GM18909 (cell line): Measurements from ENCODE around the gene NAXE.
"Not testable (repeated sequence)": the region's sequence is repeated elsewhere in the genome, so short reads cannot be mapped to it uniquely, and the experiment has no call there.

Experiments
- ATAC-seq: cut with Tn5 transposase; IDR thresholded peaks from one replicate; pipeline ENCODE4 v1.9.1; 2021; ENCODE audit warnings: mild to moderate bottlenecking; ENCODE audit not compliant: unreplicated experiment, poor library complexity

The NAXE gene

GRCh38 chr1:156618853-156619581, 27.4 kb downstream of the NAXE start, which contains the start of gene HAPLN2:
TSS of gene HAPLN2 (plus strand) at chr1:156619415. CDS start at chr1:156623491, 4,076 bp downstream.
- ATAC-seq: no peak

- no peak for ATAC-seq
Measured at GRCh38 chr1:156619582-156619955, 28.0 kb downstream of the NAXE start.

- ATAC-seq: no peak
Measured at GRCh38 chr1:156622581-156623297, 31.2 kb downstream of the NAXE start.

- no peak for ATAC-seq
Measured at GRCh38 chr1:156623946-156624813, 32.6 kb downstream of the NAXE start.

GRCh38 chr1:156624814-156625435, 33.3 kb downstream of the NAXE start:
- ATAC-seq: no peak

GRCh38 chr1:156625436-156626078, 34.0 kb downstream of the NAXE start:
- no peak for ATAC-seq

- no peak for ATAC-seq
Measured at GRCh38 chr1:156626079-156626438, 34.5 kb downstream of the NAXE start.

- no peak for ATAC-seq
Measured at GRCh38 chr1:156627313-156627880, 35.8 kb downstream of the NAXE start.

GRCh38 chr1:156629823-156630449, 38.4 kb downstream of the NAXE start:
- no peak for ATAC-seq

- not testable (repeated sequence) for ATAC-seq
Measured at GRCh38 chr1:156631152-156631551, 39.6 kb downstream of the NAXE start.

GRCh38 chr1:156632355-156632754, 40.8 kb downstream of the NAXE start:
- ATAC-seq: no peak

- ATAC-seq: no peak
Measured at GRCh38 chr1:156638189-156638985, 46.8 kb downstream of the NAXE start.

GRCh38 chr1:156639601-156640101, 48.1 kb downstream of the NAXE start:
- ATAC-seq: no peak

GRCh38 chr1:156640842-156641706, 49.5 kb downstream of the NAXE start:
- no peak for ATAC-seq

- no peak for ATAC-seq
Measured at GRCh38 chr1:156641761-156642264, 50.2 kb downstream of the NAXE start, which contains the start of gene BCAN. TSS of gene BCAN (plus strand) at chr1:156642117. CDS start at chr1:156646055, 3,938 bp downstream.

GRCh38 chr1:156642265-156643048, 50.9 kb downstream of the NAXE start:
- ATAC-seq: no peak
